Measurements from ENCODE around the gene CLDN5.
A peak's percentile ranks its signal among the peaks of the same experiment; 100 is the strongest.
"Not testable (repeated sequence)": the region's sequence is repeated elsewhere in the genome, so short reads cannot be mapped to it uniquely, and the experiment has no call there.

CLDN5 gene

GRCh38 chr22:19548427-19548826 lies 24.2 kb upstream of the CLDN5 start:
- not testable (repeated sequence) for ATAC-seq, DNase-seq

- no peak for ATAC-seq
- no peak for DNase-seq
Measured at GRCh38 chr22:19547620-19548019, 23.4 kb upstream of the CLDN5 start.

GRCh38 chr22:19546680-19547079 lies 22.5 kb upstream of the CLDN5 start:
- ATAC-seq (no peak), DNase-seq (no peak)

GRCh38 chr22:19545935-19546207 lies 21.7 kb upstream of the CLDN5 start:
- no peak for DNase-seq

GRCh38 chr22:19543970-19544708 lies 19.9 kb upstream of the CLDN5 start:
- no peak for DNase-seq
- ATAC-seq, result peak; percentile 40

More at GRCh38 chr22:19545935-19546207, 21.7 kb upstream of the CLDN5 start:
- no peak for ATAC-seq

GRCh38 chr22:19540394-19540793 lies 16.2 kb upstream of the CLDN5 start:
- DNase-seq, result no peak
- ATAC-seq, result no peak

- no peak for DNase-seq
- ATAC-seq, result no peak
Measured at GRCh38 chr22:19537941-19538488, 13.8 kb upstream of the CLDN5 start.

- no peak for ATAC-seq
- no peak for DNase-seq
Measured at GRCh38 chr22:19536564-19536963, 12.4 kb upstream of the CLDN5 start.

- ATAC-seq (no peak), DNase-seq (no peak)
Measured at GRCh38 chr22:19535001-19535400, 10.8 kb upstream of the CLDN5 start.

GRCh38 chr22:19533857-19534256 lies 9.6 kb upstream of the CLDN5 start:
- DNase-seq (no peak), ATAC-seq (no peak)

GRCh38 chr22:19533049-19533626 lies 8.9 kb upstream of the CLDN5 start:
- no peak for ATAC-seq
- DNase-seq, result no peak

GRCh38 chr22:19531327-19531726 lies 7.1 kb upstream of the CLDN5 start:
- ATAC-seq, DNase-seq: not testable (repeated sequence)

GRCh38 chr22:19530751-19531150 lies 6.5 kb upstream of the CLDN5 start:
- DNase-seq (no peak), ATAC-seq (no peak)

GRCh38 chr22:19529811-19530210 lies 5.6 kb upstream of the CLDN5 start:
- ATAC-seq (no peak), DNase-seq (no peak)

- ATAC-seq, result no peak
Measured at GRCh38 chr22:19527861-19528417, 3.7 kb upstream of the CLDN5 start.

GRCh38 chr22:19527321-19527721 lies 3.1 kb upstream of the CLDN5 start:
- no peak for DNase-seq
- no peak for ATAC-seq

More at GRCh38 chr22:19527861-19528417, 3.7 kb upstream of the CLDN5 start:
- no peak for DNase-seq

- no peak for ATAC-seq
- no peak for DNase-seq
Measured at GRCh38 chr22:19526702-19527111, 2.5 kb upstream of the CLDN5 start.

GRCh38 chr22:19526076-19526701 lies 2.0 kb upstream of the CLDN5 start:
- ATAC-seq, result no peak

GRCh38 chr22:19525666-19526065 lies 1.5 kb upstream of the CLDN5 start:
- DNase-seq (no peak), ATAC-seq (no peak)

More at GRCh38 chr22:19526076-19526701, 2.0 kb upstream of the CLDN5 start:
- no peak for DNase-seq

GRCh38 chr22:19525116-19525660 lies 978 bp upstream of the CLDN5 start:
- DNase-seq (no peak), ATAC-seq (no peak)

- ATAC-seq (peak; percentile 39), DNase-seq (no peak)
Measured at GRCh38 chr22:19523240-19524169, 705 bp downstream of the CLDN5 start.

GRCh38 chr22:19522881-19523239 lies 1.4 kb downstream of the CLDN5 start:
- DNase-seq (no peak), ATAC-seq (no peak)
